ENCODE results near the gene ZNF638.

GRCh38 chr2:71419976-71420375, 88.4 kb downstream of the ZNF638 start:
- TF ChIP-seq EHMT2 (IDR thresholded peaks at IDR 0.05) = no peak
- no peak for TF ChIP-seq TEAD2 (tag; IDR thresholded peaks at IDR 0.05)
- TF ChIP-seq POLR2A (conservative IDR thresholded peaks at IDR 0.05) = no peak
- no peak for TF ChIP-seq STAT6 (CRISPR knock-in tag; IDR thresholded peaks at IDR 0.05)
- no peak for TF ChIP-seq ZNF639 (CRISPR knock-in tag; conservative IDR thresholded peaks at IDR 0.05 in 1 of 2, IDR thresholded peaks at IDR 0.05 in 1 of 2)
- no peak for TF ChIP-seq ZNF609 (CRISPR knock-in tag; IDR thresholded peaks at IDR 0.05; ENCODE audit: borderline replicate concordance)
- TF ChIP-seq TAF1 (IDR thresholded peaks at IDR 0.05; ENCODE audit: control insufficient read depth, extremely low read depth, insufficient read depth, low read length, severe bottlenecking) = no peak

All from K562 (cell line).